HG02938 (cell line): Measurements from ENCODE around the gene TTN.
"Not testable (repeated sequence)": the region's sequence is repeated elsewhere in the genome, so short reads cannot be mapped to it uniquely, and the experiment has no call there.

Experiments
- ATAC-seq: cut with Tn5 transposase; IDR thresholded peaks from one replicate; pipeline ENCODE4 v1.9.1; 2021; ENCODE audit warnings: mild to moderate bottlenecking, moderate library complexity; ENCODE audit not compliant: unreplicated experiment

The TTN gene

DNA sequence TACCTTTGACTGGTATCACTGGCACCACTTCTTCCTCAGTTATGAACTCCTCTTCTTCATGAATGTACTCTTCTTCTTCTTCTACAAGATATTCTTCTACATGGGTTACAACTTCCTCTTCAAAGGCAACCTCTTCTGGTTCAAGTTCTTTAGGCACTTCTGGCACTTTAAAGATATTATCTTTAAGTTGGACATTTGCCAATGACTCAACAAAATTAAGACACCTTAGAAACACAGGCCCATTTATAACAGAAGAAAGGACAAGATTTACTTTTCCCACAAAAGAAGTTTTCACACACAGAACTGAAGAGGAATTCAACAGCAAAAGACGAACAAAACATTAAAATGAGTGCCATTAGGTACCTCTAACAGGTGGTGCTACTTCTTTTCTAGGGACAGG lies 127.3 kb downstream of the TTN start:
- ATAC-seq: no peak

DNA sequence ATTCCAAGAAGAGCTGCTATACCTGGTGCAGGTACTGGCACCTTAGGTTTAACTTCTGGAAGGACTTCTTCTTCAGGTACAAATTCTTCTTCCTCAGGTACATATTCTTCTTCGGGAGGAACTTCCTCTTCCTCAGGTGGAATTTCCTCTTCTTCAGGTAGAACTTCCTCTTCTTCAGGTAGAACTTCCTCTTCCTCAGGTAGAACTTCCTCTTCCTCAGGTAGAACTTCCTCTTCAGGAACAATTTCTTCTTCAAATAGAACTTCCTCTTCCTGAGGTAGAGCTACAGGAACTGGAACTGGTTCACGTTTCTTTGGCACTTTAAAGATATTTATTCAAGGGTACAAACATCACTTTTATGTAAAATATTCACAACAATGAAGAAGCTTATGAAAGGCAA lies 129.6 kb downstream of the TTN start:
- ATAC-seq: no peak

DNA sequence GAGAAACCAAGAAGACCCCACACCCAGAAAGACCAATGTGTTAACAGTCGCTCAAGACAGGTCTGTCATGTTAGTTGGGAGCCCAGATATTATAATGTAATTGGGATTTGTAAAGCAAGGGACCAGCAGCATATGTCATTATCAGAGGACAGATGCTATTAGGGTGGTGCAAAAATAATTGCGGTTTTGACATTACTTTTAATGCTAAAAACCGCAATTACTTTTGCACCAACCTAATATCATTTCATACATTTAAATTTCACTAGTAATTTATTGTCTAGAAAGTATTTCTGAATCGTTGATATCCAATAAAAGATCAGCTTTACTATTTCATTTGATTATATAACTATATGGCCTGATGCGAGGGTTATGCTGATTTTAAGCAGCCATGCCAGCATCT lies 131.2 kb downstream of the TTN start:
- no peak for ATAC-seq

DNA sequence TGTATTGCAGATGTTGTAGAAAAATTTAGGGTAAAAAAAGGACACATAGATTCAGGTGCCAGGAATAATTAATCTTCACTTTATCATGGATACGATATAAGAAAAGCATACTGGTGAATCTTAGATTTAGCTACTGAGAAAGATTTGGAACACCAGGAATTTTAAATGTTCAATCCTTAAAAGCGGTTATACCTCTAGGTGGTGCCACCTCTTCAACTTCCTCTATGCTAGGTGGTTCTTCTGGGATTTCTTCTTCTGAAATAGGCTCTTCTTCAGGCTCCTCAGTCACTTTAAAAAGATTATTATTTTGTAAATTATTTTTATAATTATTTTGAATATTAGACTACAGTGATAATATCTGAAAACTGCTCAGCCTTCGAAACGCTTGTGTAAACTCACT lies 133.1 kb downstream of the TTN start:
- ATAC-seq: no peak

DNA sequence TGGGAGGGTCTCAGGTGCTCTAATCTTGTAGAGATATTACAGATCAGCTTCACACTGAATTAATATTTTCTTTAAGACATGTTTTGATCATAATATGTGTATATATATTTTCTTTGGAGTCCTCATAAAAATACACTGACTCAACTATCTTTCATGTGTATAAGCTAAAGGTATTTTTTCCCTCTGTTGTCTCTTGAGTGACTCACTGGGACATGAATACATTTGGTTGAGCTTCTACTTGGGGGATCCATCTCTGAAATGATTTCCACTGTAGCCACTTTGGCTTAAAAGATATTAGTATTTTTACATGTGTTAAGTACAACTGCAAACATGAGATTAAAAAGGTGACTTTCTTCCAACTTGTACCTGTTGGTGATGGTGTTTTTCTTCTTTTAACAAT lies 140.8 kb downstream of the TTN start:
- no peak for ATAC-seq

DNA sequence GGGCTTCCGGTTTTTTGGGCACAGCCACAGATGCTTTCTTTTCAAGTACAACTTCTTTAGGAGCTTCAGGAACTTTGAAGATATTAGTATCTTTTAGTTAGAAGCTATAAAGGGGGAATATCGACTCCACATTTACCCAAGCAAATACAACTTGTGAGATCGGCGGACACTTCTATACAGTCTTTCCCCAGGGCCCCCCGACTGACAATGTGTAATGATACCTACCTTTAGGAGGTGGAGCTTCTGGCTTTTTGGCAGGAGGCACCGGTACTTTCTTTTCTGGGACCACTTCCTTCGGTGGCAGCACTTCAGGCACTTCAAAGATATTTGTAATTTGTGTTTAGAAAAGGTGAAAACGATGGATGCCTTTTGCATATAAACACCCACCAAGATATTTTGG lies 148.7 kb downstream of the TTN start:
- not testable (repeated sequence) for ATAC-seq

DNA sequence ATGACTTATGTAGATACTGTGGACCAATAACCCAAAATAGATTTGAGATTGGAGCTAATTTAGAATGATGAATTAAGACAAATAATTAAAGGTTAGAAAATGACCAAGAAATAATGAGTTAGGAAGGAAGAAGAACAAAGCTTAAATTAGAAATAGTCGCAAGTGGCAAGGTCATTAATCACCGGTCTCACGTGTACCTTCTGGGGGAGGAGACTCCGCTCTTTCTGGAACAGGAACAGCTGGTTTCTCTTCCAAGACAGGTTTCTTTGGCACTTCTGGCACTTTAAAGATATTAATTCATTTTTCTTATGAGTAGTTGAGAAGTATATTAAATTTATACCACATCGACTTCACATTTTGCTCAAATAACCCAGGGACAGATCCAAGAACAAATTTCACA lies 156.7 kb downstream of the TTN start:
- no peak for ATAC-seq

DNA sequence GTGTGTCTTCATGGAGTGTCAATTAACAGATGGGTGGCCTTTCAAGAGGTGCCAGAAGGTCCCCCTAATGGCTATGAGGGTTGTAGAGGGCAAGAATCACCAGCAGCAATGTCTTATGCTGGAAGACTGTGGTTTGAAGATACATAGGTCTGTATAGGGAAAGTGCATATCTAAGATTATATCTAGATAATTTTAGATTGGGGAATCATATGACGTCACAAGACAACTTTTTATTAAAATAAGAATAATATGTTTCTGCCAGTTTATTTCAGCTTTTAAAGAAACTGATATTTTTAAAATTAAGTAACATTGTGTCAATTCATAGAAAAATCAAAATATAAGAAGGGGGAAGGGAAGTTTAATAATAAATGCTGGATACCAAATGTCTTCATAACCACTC lies 162.3 kb downstream of the TTN start:
- ATAC-seq: no peak

DNA sequence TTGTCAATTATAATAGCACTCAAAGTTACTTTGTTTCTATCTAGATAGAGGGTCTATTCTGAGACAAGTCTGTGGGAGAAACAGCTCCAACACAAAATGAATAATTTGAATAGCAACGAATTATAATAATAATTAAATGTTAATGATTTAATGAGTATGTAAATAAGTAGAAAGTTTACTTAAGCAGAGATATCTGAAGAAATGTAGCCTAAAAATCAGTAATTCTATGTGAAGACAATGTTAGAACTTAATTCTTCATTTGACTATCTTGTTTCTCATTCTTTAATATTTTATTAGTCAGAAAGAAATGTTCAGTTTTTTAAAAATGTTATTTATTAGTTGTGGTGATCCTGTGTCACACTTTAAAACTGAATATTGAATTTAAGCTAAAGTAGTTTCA lies 165.7 kb downstream of the TTN start:
- ATAC-seq: no peak

DNA sequence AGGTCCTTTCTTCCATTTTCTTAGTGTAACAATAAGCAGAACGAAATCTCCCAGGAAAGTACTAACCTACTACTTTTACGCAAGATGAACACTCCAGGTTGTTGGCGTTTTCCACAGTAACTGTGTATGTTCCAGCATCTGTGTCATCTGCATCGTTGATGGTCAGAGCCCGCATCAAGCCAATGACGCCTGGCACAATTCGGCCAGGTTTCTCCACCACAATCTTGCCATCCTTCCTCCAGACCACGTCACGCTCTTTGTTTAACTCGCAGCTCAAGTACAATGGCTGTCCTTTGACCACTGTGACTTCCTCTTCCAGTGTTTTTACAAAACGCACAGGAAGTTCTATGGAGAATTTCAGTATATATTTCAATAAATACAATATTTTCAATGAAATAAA lies 171.3 kb downstream of the TTN start:
- no peak for ATAC-seq

DNA sequence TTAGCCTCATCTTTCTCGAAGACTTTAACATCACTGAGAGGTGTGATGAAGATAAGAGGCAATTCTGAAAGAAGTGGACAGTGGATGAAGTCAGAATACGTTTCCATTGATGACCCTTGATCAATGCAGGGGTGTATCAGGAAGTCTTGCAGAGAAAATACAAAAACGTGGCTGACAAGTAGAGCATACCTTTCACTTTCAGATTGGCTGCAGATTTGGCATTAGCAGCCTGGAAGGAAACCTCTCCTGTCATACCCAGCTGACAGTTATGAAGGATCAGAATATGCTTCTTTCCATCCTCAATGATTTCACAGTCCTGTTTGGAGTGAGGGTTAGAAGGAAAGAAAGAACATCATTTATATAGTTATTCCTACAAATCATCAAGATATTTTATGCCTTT lies 174.5 kb downstream of the TTN start:
- ATAC-seq: no peak

DNA sequence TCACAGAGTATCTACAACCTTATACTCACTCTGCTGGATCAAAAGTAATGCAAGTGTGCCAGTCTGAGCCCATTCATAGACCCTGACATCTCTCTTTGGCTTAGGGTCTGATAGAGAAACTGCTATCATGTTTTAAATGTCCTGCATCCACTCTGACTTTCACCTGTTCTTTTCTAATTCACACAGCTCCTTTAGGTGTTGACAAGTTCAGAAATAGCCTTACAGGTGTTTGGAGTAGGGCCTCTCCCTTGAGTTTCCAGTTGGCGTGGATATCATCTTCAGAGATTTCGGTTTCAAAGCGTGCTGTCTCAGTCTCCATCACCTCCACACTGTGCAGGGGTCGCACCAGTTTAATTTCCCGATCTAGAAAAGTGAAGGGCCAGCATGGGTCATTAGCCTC lies 176.6 kb downstream of the TTN start:
- no peak for ATAC-seq

DNA sequence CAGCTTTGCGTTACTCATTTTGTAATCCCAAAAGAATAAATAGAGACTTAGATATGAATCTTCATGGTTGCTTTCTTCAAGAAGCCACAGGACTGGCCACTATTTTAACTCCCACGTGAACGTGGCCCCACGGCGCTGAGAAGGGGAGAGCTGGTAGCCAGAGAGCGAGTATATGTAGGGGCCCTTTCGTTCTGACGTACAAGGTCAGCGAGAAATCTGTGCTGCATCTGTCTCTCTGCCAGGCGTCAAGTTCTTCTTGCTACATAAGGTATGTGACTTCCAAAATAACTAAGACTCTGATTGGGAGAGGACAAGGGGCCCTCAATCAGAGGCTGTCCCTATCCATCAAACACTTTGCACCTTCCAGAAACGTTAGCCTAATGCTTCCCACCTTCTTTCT lies 177.8 kb downstream of the TTN start:
- no peak for ATAC-seq

DNA sequence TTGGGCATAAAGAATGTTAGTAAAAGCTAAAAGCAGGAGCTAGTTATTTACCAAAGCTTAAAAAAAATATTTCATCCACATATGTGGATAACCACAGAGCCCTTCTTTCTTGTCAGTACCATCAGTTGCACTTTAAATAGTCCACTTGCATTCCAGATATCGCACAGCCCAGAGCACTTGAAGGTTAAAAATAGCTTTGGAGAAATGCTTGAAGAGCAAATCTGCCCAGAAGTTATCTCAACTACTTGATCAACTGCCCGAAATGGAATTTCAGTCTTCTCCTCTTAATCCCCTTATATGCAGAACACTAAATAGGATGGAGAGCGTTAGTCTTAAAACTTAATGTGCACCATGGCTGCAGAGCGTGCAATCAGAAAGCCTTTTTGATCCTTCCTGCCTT lies 178.6 kb downstream of the TTN start:
- no peak for ATAC-seq

DNA sequence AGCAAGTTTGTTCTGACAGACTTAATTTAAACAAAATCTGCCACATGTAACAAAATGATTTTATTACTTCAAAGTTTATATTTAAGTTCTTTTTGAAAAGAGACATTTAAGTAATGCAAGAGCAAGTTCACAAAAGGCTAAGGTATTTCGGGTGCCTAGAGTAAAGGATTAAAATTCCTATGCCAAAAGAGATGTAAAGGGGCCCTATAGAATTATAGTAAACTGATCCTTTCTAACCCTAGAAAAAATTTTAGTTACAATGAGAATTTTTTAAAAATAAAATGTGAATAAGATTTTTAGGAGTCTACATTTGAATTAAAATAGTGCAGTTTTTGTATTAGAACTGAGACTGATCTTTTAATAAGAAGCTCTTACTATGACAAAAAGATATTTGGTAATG lies 179.8 kb downstream of the TTN start:
- no peak for ATAC-seq

DNA sequence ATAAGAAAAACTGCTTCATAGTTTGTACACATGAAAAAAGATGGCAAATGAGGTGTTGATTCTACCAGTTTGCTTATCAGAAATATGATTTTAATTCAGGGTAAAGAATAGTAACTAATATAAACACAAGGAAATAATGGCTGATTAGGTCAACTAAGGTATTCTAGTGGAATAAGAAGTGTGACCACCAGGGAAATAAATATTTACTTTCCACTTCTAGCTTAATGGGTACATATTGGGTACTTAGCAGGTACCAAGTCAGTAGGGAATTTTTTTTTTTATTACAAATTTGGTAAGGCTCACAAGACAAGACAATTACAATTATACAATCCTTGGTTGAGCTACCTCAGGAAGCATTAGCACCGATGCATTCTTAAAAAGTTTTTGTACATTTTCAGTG lies 191.3 kb downstream of the TTN start:
- ATAC-seq: no peak

DNA sequence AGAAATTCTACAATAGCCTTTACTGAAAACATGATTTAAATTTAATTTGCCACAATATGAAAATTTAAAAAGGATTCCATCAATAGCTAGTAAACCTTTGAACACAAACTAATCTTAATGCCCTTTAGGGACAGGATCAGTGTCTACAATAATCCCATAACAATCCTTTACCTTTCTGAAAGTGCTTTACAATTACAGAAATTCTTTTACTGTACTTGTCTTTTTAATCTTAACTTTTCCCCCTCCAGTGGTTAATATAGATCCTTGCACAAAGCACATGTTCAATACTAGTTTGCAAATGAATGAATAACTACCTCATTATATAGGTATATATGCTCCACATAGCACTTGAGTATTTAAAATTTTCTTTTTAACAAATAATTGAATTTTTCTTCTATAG lies 204.3 kb downstream of the TTN start:
- ATAC-seq: no peak

DNA sequence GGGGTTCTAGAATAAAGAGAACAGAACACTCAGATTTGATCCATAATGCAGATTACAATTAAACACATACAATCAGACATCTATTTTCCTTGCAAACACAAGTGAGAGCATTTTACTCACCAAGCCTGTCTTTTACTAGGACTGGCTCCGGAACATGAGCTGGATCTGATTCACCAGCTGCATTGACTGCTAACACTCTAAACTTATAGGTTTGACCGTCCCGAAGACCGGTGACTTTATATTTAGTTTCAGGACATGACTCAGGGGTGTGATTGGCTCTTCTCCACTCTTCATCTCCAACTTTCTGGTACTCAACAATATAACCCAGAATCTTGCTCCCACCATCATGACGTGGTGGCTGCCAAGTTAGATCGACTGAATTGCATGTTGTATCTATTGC lies 214.6 kb downstream of the TTN start:
- no peak for ATAC-seq

DNA sequence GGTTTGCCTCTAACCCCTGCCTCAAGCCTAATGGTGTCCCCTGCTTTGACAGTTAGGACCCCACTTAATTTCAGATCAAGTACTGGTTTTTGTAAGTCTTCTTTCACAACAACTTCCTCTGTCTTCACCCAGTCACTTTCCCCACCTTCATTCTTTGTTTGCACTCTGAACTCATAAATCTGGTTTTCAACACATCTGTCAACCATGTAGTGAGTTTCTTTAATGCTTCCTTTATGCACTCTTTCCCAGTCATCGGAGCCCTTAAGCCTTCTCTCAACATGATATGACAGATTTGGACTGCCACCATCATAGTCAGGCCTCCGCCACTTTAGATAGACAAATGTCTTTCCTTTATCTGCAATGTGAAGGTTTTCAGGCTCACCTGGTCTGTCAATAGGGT lies 217.9 kb downstream of the TTN start:
- no peak for ATAC-seq

DNA sequence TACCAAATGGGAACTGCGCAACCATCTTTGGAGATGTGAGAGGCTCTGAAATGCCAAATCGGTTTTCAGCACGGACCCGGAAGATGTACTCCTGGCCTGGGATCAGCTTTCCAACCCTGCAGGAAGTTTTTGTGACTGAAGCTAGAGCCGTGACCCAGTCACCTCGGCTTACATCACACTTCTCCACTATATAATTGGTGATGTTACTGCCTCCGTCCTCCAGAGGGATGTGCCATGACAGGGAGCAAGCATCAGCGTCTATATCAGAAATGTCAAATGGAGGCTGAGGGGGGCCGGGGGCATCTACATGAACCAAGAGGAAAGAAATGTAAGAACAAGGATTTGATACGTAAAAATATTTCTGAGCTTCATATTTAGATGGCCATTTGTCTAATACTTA lies 222.6 kb downstream of the TTN start:
- ATAC-seq: no peak

DNA sequence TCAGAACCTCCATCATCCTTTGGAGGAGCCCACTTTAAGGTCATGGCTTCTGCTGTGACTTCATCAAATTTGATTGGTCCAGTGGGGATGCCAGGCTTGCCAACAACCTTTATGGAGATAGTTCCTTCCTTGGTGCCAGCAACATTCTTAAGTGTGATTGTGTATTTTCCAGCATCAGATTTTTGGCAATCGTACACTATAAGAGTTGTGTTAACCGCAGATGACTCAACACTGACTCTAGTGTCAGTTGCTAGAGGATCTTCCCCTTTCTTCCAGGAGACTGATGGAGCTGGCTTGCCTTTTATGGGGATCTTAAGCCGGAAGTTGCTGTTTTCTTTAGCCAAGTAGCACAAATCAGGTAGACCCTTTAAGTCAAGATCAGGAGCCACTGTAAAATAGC lies 228.2 kb downstream of the TTN start:
- ATAC-seq: no peak

DNA sequence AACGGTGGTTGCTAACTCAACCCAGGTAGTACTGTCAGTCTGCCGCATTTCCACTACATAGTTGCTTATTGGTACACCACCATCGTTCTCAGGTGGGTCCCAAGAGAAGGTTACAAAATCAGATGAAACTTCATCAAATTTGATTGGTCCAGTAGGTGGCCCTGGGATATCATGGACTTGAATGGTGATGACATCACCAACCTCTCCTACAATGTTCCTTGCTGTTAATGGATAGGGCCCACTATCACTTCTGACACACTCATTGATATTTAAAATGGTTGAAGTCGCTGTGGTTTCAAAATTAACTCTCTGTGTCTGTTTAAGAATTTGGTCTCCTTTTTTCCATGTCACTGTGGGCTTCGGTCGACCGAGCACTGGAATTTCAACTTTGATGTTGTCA lies 232.4 kb downstream of the TTN start:
- no peak for ATAC-seq

DNA sequence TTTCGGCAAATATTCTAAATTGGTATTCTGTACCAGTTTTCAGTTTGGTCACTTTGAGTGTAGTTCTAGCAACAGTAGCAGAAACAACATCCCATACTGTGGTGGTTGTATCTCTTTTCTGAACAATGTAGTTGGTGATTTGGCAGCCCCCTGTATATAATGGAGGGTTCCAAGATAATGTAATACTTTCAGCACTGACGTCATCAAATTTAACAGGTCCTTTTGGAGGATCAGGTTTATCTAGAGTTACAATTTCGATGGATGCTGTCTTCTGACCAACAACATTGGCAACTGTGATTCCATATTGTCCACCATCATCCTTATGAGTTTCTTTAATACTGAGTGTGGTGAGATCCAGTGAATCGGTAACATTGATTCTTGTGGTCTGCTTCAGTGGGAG lies 239.0 kb downstream of the TTN start:
- no peak for ATAC-seq

DNA sequence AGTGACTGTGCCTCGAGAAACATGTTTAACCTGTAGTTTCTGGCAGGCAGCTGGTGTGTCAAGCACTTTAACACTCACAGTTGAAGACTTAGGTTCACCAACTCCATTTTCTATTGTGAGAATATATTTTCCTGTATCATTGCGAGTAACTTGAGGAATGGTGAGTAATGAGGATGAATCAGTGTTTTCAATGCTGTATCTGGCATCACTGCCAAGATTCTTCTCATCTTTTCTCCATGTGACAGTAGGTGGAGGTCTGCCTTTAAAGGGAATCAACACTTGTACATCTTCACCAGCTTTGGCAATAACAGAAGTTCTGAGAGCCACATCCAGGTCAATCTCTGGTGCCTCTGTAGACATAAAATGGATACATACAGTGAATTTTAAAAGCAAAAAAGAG lies 254.2 kb downstream of the TTN start:
- ATAC-seq: no peak
